Right hindlimb (tissue), 1 donor: Measurements from ENCODE around the gene WWOX.
A peak's percentile ranks its signal among the peaks of the same experiment; 100 is the strongest.

Source experiments
- DNase-seq: peaks from one replicate; pipeline ENCODE4 v3.0.0-alpha.2; 2018

WWOX gene

GRCh38 chr16:78106686-78107085 is 7.2 kb downstream of the WWOX start:
- DNase-seq: no peak

- DNase-seq: no peak
These were observed 9.0 kb downstream of the WWOX start for GRCh38 chr16:78108451-78108850.

GRCh38 chr16:78113258-78113657 is 13.8 kb downstream of the WWOX start:
- DNase-seq: no peak

GRCh38 chr16:78115659-78116058 is 16.2 kb downstream of the WWOX start:
- DNase-seq: no peak

GRCh38 chr16:78116946-78117345 is 17.5 kb downstream of the WWOX start:
- no peak for DNase-seq

GRCh38 chr16:78117391-78117790 is 17.9 kb downstream of the WWOX start:
- DNase-seq: no peak

DNA sequence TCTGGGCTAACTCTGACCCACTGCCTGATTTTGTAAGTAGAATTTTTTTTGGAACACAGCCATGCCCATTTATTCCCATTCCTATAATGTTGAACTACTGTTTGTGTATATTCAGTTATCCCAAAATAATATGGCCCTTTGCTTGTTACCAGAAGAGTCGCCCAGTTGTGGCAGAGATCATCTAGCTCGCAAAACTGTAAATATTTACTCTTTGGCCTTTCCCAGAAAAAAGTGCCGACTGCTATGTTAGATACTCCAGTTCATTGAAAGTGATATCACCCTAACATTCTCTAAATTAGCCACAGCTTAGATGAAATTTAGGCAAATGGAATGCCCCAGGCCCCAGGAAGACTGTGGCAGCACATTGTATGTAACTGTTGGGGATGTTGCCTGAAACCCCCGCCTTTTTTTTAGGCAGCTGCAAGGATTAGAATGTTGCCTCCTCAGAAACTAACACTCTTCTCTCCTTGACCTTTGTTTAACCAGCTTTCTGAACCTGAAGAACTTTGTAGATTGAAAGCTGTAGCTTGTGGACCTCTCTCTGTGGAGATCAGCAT is 19.1 kb downstream of the WWOX start:
- DNase-seq: no peak

- DNase-seq: no peak
These were observed 23.4 kb downstream of the WWOX start for GRCh38 chr16:78122774-78123315.

GRCh38 chr16:78125112-78125844 is 25.8 kb downstream of the WWOX start:
- no peak for DNase-seq

DNA sequence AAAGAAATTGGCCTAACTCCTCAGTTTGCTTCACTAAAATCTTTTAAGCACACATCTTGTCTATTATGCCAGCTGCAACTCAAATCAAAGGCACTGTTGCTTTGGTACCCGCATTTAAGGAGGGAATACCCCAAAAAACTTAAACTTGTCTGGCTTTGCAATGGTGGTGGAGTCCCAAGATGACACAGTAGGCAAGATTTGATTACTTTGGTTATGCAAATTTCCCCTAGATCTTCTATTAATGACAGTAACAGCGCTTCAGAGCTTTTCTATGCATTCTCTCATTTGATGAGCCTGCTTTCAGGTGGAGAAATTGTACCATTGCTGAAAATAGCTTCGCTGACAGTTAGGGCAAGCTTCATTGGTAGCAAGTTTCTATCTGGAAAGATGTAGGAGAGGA is 27.2 kb downstream of the WWOX start:
- DNase-seq: no peak

GRCh38 chr16:78127130-78127529 is 27.7 kb downstream of the WWOX start:
- peak; percentile 32 for DNase-seq

DNA sequence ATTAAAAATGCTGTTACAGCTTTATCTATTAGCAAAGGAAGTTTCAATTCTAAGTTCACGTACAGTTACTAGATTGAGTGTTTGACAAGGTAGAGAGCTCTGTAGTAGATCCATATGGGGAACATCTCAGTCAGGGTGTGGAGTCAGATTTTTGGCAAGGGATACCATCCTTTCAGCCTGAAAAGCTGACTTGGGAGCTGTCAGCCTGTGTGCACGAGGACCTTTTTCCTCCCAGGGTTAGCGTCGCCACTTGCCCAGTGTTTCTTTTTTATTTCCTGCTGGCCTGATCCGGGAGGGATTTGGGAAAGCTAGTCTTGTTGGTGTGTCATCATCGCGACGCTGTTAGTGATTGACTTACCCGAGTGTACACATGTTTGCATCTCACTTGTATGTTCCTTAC is 29.5 kb downstream of the WWOX start:
- no peak for DNase-seq

- no peak for DNase-seq
These were observed 29.9 kb downstream of the WWOX start for GRCh38 chr16:78129349-78129748.

- DNase-seq: no peak
These were observed 30.7 kb downstream of the WWOX start for GRCh38 chr16:78130083-78130608.

DNA sequence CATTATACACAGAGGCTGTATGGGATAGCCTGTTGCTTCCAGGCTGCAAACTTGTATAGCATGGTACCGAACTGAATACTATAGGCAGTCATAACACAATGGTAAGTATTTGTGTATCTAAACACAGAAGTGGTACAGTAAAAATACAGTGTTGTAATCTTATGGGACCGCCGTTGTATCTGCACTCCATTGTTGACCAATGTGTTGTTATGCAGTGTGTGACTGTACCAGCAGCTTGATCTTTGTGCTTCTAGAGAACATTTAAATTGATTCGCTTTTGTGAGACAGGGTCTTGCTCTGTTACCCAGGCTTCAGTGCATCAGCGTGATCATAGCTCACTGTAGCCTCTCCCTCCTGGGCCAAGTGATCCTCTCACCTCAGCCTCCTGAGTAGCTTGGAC is 31.5 kb downstream of the WWOX start:
- no peak for DNase-seq

DNA sequence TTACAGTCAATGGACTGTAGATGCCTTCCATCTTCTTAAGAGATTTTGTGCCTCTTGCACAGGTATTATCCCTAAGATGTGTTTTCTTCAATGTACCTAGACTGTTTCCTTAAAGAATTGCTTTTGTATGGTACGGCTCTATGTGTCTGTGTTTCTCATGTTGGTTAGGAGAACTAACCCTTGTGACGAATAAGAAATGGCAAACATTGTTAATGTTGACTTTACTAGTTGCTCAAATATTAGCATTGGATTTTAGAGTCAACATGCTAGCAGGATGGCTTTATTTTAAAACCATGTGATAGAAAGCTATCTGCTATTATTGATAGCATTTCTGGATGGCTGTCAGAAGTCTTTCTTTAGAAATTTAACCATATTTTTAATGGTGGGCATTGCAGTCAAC is 34.5 kb downstream of the WWOX start:
- DNase-seq: no peak

- no peak for DNase-seq
These were observed 35.6 kb downstream of the WWOX start for GRCh38 chr16:78134944-78135619.

DNA sequence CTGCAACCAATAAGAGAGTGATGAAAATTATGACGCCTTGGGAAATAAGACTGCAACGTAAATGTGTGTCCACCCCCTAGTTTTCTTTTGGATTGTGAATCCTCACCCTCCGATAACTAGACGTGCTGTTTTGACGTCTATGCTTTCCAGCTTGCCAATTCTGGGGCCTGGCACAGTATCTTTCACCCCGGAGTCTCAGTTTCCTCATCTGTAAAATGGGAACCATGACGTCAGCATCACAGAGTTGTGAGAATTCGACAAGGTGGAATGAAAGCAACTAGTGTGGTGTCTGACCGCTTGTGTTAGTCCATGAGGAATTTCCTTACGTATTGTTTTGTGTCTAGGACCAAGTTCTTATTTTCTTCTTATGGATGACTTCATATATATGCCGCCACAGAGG is 37.7 kb downstream of the WWOX start:
- DNase-seq: no peak

GRCh38 chr16:78137782-78138616 is 38.5 kb downstream of the WWOX start:
- DNase-seq: no peak

DNA sequence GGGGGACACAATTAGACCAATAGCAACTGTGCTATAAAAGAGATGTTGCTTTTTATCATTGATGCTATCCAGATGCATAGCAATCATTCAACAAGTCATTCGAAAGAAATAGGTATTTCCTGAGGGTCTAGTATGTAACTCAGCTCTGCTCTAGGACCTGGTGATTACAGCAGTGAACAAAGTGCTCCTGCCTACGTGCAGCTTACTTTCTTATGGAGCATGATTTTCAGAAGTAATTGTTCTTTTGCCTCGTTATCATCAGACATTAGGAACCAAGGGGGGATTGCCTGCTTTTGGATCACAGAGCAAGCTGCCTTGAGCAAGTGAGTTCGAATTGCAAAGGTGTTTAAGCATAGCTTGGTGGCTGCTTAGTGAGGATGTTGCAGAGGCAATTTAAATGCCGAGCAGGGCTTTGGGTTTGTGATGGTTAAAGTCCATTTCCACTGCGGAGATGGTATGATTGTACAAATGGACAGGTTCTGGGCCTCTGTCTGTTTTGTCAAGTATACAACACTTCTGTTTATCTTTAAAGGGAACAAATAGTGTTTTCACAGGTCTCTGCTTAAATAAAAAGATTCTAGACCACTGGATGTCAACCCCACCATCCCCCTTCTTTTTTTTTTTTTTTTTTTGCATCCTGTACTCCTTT is 41.5 kb downstream of the WWOX start:
- DNase-seq: no peak

- DNase-seq: no peak
These were observed 43.3 kb downstream of the WWOX start for GRCh38 chr16:78142788-78143187.

GRCh38 chr16:78146807-78147206 is 47.4 kb downstream of the WWOX start:
- DNase-seq: no peak
